ENCODE results near the gene EARS2.

GRCh38 chr16:23584186-23585076, 27.3 kb upstream of the EARS2 start:
- TF ChIP-seq, protein P1, sequence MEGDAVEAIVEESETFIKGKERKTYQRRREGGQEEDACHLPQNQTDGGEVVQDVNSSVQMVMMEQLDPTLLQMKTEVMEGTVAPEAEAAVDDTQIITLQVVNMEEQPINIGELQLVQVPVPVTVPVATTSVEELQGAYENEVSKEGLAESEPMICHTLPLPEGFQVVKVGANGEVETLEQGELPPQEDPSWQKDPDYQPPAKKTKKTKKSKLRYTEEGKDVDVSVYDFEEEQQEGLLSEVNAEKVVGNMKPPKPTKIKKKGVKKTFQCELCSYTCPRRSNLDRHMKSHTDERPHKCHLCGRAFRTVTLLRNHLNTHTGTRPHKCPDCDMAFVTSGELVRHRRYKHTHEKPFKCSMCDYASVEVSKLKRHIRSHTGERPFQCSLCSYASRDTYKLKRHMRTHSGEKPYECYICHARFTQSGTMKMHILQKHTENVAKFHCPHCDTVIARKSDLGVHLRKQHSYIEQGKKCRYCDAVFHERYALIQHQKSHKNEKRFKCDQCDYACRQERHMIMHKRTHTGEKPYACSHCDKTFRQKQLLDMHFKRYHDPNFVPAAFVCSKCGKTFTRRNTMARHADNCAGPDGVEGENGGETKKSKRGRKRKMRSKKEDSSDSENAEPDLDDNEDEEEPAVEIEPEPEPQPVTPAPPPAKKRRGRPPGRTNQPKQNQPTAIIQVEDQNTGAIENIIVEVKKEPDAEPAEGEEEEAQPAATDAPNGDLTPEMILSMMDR (IDR thresholded peaks at IDR 0.05) = no peak
- TF ChIP-seq POLR2A (IDR thresholded peaks at IDR 0.05) = no peak
